GM18502 (cell line): ENCODE results near the gene NKAIN1.
"Not testable (repeated sequence)": the region's sequence is repeated elsewhere in the genome, so short reads cannot be mapped to it uniquely, and the experiment has no call there.

Experiments used
- ATAC-seq: cut with Tn5 transposase; IDR thresholded peaks from one replicate; pipeline ENCODE4 v1.9.1; 2021; ENCODE audit warnings: mild to moderate bottlenecking; ENCODE audit not compliant: unreplicated experiment, poor library complexity

Gene NKAIN1

DNA sequence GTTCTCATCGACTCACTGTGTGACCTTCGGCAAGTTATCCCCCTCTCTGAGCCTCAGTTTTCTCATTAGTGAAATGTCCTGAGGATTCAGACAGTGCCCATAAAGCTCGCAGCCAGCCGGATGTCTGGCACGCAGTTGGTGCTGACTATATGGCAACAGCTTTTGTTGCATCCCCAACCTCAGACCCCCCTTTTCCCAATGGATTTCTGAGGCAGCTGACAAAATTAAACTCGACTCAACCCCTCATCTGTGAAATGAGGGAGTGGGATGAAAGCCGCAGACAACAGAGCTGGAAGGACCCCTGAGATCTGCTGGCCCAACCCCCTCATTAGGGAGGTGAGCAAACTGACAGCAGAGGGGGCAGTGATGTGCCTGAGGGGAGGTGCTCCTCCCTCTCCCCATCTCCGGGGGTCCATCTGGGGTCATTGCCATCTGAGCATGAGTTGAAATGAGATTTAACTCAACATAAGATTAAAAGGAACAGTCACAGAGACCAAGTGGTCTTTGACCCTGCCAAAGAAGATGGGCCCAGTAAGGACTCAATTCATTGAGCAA, 40.4 kb downstream of the NKAIN1 start:
- no peak for ATAC-seq

DNA sequence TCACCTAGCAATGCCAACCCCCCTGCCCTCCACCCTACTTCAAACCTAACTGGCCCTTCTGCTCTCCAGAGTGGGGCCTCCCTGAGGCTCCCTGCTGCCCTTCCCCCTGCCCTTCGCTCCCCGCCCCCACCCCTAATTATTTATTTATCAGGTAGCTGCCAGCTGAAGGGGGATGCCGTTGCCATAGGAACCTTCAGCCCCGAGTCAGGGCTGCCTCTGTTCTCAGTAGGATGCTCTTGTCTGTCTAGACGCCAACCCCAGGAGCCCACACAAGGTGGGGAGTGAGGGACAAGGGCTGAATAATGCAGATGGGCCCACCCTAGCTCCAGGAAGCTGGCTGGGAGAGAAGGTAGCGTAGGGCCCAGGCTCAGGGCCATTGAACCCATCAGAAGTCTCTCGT, 41.1 kb downstream of the NKAIN1 start:
- no peak for ATAC-seq

DNA sequence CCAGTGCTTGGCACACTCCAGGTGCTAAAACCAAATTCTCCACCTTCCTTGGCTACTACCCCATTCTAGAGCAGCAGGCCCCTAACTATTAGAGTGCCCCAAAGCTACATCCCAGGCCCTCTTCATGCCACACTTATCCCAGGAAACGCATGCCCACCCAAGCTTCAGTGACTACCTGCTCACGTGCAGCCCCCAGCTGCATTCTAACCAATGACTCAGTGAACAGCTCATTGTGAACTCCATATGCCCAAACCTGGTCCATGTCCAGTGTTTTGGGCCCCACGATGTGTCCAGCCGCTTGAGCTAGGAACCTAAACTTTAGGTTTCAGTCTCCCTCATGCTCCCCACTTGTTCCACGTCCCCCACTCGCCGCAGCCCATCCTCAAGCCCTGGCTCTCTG, 41.5 kb downstream of the NKAIN1 start:
- no peak for ATAC-seq

DNA sequence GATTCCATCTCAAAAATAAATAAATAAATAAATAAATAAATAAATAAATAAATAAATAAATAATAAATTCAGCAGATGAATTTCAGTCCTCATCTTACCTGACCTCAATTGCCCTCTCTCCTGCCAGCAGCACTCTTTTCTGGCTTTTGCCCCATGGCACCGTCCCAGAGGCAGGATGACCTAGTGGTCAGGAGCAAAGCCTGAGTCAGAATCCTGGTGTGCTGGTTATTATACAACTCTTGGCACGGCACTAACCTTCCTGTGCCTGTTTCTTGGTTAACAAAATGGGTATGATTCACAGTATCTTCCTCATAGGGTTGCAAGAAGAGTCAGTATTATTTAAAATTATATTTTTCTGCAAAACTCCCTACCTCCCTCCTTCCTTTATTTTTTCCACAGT, 43.0 kb downstream of the NKAIN1 start:
- ATAC-seq = no peak

DNA sequence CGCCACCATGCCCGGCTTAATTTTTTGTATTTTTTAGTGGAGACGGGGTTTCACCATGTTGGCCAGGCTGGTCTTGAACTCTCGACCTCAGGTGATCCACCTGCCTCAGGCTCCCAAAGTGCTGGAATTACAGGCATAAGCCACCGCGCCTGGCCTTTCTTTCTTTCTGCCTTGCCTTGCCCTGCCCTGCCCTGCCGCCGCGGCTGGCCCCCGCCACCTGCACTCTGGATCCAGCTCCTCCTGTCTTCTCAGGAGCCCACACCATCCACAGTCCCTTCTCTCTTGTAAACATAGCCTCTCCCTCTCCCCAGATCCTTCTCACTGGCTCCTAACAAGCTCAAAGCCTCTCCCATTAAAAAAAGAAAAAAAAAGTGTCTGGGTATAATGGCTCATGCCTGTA, 44.4 kb downstream of the NKAIN1 start:
- ATAC-seq = not testable (repeated sequence)

DNA sequence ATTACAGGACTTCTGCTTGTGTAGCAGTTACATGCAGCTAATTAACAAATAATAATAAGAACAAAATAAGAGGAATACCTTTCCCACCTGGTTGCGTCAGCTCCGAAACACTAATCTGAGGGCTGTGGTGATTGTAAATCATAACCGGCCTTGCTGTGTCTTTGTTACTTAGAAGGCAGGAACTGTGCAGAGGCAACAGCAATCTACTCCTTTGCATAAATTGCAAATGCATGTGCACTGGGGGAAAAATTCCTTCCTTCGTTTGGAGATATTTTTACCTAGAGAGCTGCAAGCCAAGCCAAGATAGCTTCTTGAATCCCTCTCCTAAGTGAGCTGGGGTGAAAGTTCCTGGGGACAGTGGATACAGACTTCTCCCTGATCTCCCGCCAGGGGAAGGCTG, 46.0 kb downstream of the NKAIN1 start:
- ATAC-seq = no peak

DNA sequence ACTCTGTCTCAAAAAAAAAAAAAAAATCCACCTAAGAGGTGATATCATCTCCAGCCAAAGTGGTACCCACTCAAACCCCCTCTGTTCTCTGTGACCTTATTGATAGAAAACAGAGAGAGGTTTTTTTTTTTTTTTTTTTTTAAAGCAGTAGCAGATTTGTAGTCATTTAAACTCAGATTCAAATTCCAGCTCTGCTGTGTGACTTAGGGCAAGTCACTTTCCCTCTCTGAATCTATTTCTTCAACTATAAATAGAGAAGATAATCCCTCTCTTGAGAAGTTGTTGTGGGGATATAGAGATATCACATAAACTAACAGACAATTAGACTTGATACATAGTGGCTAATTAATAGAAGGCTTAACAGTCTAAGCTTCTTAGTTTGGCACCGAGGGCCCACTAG, 48.4 kb downstream of the NKAIN1 start:
- no peak for ATAC-seq

DNA sequence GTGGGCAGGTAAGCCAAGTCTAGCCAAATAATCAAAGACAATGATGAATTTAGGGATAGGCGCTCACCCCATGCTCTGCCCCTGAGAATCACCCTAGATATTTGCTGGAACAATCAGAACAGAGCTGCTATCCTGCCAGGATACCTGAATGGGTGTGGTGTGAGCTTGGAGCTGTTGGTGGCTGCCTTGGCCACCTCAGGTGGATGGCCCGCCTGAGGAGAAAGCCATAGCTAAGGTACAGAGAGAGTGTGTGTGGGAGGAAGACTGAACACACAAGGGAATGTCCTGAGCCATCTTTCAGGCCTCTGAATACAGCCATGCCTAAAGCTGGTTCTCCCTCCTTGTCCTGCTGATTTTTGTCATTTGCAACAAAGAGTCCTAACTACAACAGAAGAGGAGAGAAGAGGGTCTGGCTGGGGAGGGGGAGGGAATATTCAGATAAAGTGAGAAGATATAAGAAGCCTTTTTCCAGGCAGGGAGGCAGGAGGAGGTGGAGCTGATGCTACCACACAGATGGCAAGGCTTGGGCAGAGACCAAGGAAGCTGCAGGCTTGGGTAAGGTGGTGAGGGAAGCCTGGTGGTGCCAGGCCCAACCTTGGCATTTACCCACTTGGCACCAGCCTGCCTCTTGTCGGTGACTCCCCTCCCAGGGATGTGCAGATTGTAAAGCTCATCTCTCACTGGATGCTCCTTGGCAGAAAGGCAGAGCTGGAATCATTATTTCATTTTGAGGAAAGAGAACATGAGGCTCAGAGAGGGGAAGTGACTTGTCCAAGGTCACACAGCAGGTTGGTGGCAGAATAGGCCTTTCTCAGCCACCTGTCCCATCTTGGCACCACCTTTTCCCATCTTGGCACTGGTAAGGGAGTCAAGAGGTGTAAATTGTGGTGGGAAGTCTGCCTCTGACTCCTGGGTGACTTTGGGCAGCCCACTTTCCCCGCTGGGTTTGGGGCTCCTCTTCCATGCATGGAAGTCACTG, 49.7 kb downstream of the NKAIN1 start:
- no peak for ATAC-seq

DNA sequence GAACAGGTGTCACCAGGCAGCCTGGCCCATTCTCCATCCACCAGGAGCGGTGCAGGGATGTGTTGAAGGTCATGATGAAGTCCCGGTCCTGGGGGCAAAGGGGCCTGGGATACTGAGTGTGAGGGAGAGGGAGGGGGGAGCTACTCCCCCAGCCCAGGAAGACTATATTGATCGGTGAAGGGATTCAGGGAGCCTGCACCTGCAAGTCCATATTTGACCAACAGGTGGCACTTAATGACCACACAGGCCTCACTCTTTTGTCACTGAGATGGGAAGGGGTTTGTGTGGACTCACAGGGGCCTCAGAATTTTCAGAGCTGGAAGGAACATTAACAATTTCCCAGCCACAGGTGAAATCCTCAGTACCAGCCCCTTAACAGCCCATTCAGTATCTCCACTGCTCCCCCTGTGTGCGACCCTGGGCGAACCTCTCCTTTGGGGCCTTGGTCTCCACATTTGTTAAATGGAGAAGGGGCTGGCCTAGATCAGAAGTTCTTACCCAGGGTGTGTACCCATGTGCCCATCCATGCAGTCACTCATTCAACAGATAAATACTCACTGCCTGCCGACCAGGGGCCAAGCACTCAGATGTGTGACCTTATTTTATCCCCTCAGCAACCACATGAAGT, 55.6 kb downstream of the NKAIN1 start:
- ATAC-seq = no peak

DNA sequence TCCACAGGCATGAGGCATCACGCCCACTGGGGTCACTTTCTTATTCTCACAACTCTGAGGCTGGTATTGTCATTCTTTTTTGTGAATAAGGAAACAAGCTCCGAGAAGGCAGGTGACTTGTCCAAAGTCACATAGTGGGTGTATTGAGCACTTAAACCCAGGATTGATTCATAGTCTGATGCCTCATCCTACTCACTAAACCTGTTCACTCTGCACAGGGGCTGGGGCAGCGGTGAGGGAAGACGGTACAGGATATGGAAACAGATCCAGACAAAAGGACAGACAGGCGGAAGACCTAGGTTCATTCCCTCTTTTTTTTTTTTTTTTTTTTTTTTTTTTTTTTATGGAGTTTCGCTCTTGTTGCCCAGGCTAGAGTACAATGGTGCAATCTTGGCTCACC, 56.6 kb downstream of the NKAIN1 start:
- ATAC-seq = no peak

DNA sequence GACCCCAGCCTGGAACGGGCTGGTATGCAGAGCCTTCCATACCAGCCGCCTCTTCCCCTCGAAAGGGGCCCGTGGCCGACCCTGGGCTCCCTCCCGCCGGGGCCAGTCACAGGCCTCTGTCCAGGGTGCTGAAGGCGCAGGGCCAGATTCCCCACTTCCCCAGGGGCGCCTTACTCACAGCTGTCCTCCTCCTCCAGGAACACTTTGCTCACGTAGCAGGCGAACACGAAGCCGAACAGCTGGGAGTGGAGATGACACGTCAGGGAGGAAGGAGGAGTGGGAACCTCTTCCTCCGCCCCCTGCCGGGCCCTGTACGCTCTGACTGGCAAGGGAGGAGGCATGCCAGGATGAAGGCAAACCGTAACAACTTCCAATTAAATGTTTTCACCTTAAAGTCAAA, 57.3 kb downstream of the NKAIN1 start:
- ATAC-seq = no peak

DNA sequence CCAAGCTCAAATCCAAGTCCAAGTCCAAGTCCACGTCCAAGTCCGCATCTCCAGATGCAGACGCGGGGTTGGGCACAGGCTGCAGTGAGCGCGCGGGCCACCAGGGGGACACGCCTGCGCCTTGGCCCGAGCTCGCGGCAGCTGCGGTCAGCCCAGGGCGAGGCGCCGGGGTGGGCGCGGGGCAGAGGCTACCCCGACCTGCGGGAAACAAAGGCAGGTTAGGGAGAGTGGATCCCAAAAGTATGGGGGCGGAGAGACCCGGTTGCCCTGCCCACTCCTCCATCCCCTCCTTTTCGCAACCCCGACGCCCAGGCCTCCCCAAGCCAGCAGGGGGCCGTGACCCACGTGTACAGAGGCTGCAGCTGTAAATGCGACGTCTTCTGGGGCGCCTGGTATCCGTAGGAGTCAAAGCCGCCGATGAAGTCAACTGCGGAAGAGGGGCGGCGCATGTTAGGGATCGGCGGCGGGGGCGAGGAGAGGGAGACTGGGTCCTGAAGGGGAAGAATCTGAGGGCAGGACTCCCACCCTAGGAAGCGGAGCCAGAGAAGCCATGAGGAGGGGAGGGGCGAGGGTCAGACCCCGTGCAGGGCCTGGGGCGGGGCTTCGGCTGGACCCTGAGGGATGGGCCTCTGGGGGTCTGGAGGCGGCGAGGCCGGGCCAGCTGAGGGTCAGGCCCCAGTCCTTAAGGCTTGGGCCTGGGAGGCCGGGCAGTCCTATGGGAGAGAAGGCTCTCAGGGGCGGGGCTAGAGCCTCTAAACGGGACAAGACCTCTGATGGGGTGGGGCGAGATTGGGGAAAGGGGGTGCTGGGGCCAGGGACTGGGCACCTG, 58.0 kb downstream of the NKAIN1 start:
- ATAC-seq = no peak

DNA sequence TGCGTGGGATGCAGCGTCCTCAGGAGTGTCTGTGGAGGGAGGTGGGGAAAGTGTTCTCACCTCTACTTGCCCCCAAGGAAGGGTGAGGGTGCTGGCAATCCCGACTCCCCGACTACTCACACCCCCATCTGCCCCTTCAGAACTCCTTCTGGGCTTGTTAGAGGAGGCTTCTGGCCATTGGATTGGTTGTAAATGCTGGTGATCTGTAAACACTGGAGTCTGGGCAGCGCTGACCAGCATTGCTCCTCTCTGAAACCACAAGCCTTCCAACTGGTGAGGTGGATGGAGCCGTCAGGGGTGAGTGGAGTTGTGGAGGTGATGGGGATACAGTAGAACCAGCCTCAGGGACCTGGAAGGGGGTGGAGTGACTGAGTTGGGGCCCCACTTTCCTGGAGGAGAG, 59.3 kb downstream of the NKAIN1 start:
- no peak for ATAC-seq

DNA sequence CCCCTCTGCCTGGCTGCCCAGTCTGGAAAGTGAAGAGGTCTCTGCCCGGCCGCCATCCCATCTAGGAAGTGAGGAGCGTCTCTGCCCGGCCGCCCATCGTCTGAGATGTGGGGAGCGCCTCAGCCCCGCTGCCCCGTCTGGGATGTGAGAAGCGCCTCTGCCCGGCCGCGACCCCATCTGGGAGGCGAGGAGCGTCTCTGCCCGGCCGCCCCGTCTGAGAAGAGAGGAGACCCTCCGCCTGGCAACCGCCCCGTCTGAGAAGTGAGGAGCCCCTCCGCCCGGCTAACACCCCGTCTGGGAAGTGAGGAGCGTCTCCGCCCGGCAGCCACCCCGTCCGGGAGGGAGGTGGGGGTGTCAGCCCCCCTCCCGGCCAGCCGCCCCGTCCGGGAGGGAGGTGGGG, 63.4 kb downstream of the NKAIN1 start:
- ATAC-seq = not testable (repeated sequence)

DNA sequence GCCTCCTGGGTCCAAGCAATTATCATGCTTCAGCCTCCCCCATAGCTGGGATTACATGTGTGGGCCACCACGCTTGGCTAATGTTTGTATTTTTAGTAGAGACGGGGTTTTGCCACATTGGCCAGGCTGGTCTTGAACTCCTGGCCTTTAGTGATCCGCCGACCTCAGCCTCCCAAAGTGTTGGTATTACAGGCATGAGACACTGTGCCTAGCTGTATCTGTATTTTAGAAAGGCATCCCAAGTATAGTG, 69.3 kb downstream of the NKAIN1 start:
- ATAC-seq = no peak

DNA sequence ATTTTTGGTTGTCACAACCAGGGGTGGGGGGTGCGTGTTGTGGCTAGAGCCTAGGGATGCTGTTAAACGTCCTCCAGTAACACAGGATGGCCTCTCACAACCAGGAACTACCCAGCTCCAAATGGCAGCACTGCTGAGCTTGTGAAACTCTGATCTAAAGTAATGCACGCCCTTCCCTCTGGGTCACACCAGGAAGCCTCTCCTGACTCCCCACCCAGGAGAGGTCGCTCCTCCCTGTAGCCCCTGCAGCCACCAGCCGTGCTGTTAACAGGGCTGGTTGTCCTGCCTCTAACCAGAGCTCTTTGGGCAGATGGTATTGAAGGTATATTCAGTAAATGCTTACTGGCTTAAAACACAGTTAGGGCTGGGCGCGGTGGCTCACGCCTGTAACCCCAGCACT, 73.2 kb downstream of the NKAIN1 start:
- no peak for ATAC-seq

DNA sequence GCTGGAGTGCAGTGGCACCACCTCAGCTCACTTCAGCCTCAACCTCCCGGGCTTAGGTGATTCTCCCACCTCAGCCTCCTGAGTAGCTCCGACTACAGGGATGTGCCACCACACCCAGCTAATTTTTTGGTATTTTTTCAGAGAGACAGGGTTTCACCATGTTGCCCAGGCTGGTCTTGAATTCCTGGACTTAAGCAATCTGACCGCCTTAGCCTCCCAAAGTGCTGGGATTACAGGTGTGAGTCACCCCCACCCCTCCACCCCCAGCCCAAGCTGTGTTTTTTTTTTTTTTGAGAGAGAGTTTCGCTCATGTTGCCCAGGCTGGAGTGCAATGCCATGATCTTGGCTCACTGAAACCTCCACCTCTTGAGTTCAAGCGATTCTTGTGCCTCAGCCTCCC, 75.4 kb downstream of the NKAIN1 start:
- no peak for ATAC-seq

DNA sequence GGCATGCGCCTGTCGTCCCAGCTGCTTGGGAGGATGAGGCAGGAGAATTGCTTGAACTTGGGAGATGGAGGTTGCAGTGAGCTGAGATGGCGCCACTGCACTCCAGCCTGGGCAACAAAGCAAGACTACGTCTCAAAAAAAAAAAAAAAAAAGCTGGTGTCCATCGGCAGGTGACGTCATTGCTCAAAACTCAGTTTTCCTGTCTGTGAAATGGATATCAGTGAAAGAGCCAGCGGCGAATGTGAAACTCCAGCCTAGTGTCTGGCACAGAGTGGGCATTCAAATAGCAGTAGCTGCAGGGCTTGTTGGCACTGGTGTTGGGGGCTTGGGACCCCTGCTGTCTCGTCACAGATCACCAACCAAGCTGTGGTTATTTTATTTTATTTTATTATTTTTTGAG, 75.8 kb downstream of the NKAIN1 start:
- ATAC-seq = no peak

DNA sequence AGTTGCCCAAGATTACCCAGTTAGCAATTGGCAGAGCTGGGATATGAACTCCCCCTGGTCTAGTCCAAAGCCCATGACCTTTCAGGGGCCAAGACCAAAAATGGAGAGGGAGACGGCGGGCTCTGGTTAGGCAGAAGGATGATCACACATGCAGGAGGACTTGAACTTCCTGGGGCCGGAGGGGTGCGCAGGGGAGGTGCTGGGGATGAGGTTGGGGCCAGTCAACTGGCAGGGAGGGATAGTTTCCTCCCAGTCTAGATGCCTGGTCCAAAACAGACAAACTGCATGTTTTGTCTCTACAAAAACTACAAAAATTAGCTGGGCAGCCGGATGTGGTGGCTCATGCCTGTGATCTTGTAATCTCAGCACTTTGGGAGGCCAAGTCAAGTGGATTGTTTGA, 78.1 kb downstream of the NKAIN1 start:
- no peak for ATAC-seq

DNA sequence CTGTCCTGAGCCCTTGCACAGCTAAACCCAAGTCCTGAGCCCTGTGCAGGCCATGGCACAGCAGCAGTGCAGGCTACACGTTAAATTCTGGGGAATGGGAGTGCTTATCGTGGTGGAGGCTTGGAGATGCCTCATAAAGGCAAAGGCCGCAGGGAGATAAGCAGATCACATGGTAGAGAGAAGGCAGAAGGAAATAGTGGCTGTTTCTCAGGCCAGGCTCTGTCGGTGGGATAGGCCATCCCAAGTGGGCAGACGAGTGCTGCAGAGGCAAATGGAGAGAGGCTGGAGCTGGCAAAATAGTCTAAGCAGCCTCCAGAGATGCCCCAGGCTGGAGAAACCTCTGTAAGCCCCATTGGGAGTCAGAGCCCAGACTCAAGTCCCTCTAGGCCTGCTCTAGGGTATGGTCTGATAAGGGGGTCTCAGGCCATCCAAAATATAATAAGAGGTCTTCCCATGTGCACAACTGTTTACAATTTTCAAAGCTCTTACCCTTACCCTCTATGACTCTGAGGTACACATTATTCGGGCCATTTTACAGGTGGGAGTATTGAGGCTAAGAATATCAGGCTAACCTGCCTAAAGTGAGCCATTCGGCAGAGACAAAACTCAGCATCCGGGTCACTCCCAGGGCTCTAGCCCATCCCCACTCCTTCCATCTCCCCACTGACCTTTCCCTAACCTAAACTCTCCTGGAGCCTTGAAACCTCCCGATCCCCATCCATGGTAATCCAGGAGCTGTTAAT, 79.6 kb downstream of the NKAIN1 start:
- ATAC-seq = no peak
